Muscle of leg (tissue), 11 donors: Measurements from ENCODE around the gene SMARCAD1. TPM values are rescaled to one million over a fixed set of nuclear protein-coding genes. Genes with fewer than 3 reads are reported as not detected.

ENCODE experiments used
- DNase-seq: peaks from one replicate; pipeline ENCODE4 v3.0.0; 2013
- H3K27ac ChIP-seq: one replicate; pipeline ENCODE4 v1.5.1; 2013; ENCODE audit warnings: mild to moderate bottlenecking, low read length, control low read depth
- H3K27me3 ChIP-seq: one replicate; pipeline ENCODE4 v1.6.1; 2013; ENCODE audit warnings: low read length; ENCODE audit not compliant: control insufficient read depth, insufficient read depth
- H3K36me3 ChIP-seq: one replicate; pipeline ENCODE4 v1.6.1; 2013; ENCODE audit warnings: low read length; ENCODE audit not compliant: control insufficient read depth, insufficient read depth
- H3K4me1 ChIP-seq: one replicate; pipeline ENCODE4 v1.6.1; 2013; ENCODE audit warnings: low read length; ENCODE audit not compliant: control insufficient read depth, insufficient read depth
- H3K4me3 ChIP-seq: one replicate; pipeline ENCODE4 v1.5.1; 2013; ENCODE audit warnings: low read length, control low read depth
- H3K9me3 ChIP-seq: replicated peaks from 2 replicates; pipeline ENCODE4 v1.6.1; 2013; ENCODE audit warnings: low read depth, low read length; ENCODE audit not compliant: control insufficient read depth
- WGBS: methylation state at CpG from one replicate; pipeline ENCODE4 v1.1.5; 2013; ENCODE audit warnings: missing lambda C conversion rate; ENCODE audit not compliant: insufficient coverage; 5-methylcytosine and 5-hydroxymethylcytosine counted together
- polyA plus RNA-seq, 8 donors: library from polyadenylated mRNA; unstranded; fragments of 120-200 nt; gene quantifications; one replicate each; pipeline versions ENCODE4 v1.2.1 to v1.2.3, GENCODE V29; 2013; ENCODE audit warnings: inconsistent platforms in 1 of 8, low replicate concordance in 1 of 8; ENCODE audit not compliant: insufficient read length in 8 of 8, insufficient read depth in 1 of 8
- total RNA-seq: library from RNA; stranded (reverse); fragments of 120-200 nt; gene quantifications from one replicate; pipeline ENCODE4 v1.2.4, GENCODE V29; 2013

Gene SMARCAD1
- total and polyA plus RNA-seq, 9 donors = 21.7 to 37.6 (median 30.0) TPM

DNA sequence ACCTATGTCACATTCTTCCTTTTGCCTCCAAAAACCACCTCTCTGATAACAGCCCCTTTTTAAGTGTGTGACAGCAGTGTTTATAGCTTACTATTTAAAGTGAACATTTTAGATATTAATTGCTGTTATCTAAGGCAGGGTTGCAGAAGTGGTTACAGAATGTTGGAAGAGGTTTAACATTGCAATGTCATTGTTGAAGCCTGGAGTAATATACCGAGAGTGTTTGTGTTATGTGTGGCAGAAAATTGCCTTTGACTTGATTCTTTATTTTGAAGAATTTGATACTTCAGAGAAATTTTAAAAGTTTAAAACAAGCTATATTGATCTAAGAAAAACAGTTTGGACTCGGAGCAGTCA is 37.1 kb downstream of the SMARCAD1 start:
- no CpG with 5 or more reads among the region's 2 CpGs for WGBS
- no peak for DNase-seq
- no peaks in the 10 kb centered on the region for H3K4me1 ChIP-seq
- H3K27me3 ChIP-seq = no peaks in the 10 kb centered on the region
- H3K27ac ChIP-seq = no peak overlapping the region
- H3K4me3 ChIP-seq = no peak overlapping the region
- no peaks in the 10 kb centered on the region for H3K9me3 ChIP-seq
- H3K36me3 ChIP-seq = peaks cover 36% of the 10 kb centered on the region

- H3K4me3 ChIP-seq = no peak overlapping the region
- H3K4me1 ChIP-seq = no peaks in the 10 kb centered on the region
- H3K9me3 ChIP-seq = no peaks in the 10 kb centered on the region
- H3K27me3 ChIP-seq = no peaks in the 10 kb centered on the region
- H3K27ac ChIP-seq = no peak overlapping the region
- DNase-seq = no peak
- H3K36me3 ChIP-seq = peaks cover 15% of the 10 kb centered on the region
These were observed 43.4 kb downstream of the SMARCAD1 start for GRCh38 chr4:94251094-94251493.

DNA sequence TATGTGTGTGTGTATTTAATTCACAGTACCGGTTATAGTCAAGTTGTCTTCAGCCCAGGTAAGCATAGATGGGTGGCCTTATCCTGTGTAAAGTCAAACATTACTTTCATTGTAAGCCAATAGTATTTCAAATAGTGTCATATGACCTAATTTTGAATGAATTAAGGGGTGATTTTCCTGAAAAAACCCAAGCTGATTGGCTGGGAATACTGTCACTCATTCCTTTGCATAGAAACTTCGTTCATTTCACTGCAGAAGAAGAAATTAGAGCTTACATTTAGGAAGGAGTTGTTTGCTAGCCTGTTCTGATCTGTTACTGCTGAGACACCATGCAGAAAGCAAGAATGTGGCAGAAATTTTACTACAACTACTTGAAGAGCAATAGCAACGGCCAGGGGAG is 45.4 kb downstream of the SMARCAD1 start:
- peaks cover 11% of the 10 kb centered on the region for H3K36me3 ChIP-seq
- no peaks in the 10 kb centered on the region for H3K4me1 ChIP-seq
- H3K4me3 ChIP-seq = no peak overlapping the region
- no peak overlapping the region for H3K27ac ChIP-seq
- DNase-seq = no peak
- no peaks in the 10 kb centered on the region for H3K9me3 ChIP-seq
- no peaks in the 10 kb centered on the region for H3K27me3 ChIP-seq
- 75% methylated on average over 1 of the region's 3 CpGs for WGBS

GRCh38 chr4:94256144-94256783 is 48.6 kb downstream of the SMARCAD1 start:
- Histone ChIP-seq H3K36me3 (peaks cover 14% of the 10 kb centered on the region), H3K9me3 (no peaks in the 10 kb centered on the region)
- WGBS = 90% methylated on average over 2 of the region's 8 CpGs

GRCh38 chr4:94256828-94257227 is 49.2 kb downstream of the SMARCAD1 start:
- no peaks in the 10 kb centered on the region for H3K4me1 ChIP-seq
- no peak overlapping the region for H3K27ac ChIP-seq
- H3K9me3 ChIP-seq = no peaks in the 10 kb centered on the region
- peaks cover 14% of the 10 kb centered on the region for H3K36me3 ChIP-seq
- H3K27me3 ChIP-seq = no peaks in the 10 kb centered on the region
- no peak overlapping the region for H3K4me3 ChIP-seq
- DNase-seq = no peak

More at GRCh38 chr4:94256144-94256783, 48.6 kb downstream of the SMARCAD1 start:
- Histone ChIP-seq H3K27me3 (no peaks in the 10 kb centered on the region), H3K27ac (no peak overlapping the region), H3K4me3 (no peak overlapping the region), H3K4me1 (no peaks in the 10 kb centered on the region)
- no peak for DNase-seq

DNA sequence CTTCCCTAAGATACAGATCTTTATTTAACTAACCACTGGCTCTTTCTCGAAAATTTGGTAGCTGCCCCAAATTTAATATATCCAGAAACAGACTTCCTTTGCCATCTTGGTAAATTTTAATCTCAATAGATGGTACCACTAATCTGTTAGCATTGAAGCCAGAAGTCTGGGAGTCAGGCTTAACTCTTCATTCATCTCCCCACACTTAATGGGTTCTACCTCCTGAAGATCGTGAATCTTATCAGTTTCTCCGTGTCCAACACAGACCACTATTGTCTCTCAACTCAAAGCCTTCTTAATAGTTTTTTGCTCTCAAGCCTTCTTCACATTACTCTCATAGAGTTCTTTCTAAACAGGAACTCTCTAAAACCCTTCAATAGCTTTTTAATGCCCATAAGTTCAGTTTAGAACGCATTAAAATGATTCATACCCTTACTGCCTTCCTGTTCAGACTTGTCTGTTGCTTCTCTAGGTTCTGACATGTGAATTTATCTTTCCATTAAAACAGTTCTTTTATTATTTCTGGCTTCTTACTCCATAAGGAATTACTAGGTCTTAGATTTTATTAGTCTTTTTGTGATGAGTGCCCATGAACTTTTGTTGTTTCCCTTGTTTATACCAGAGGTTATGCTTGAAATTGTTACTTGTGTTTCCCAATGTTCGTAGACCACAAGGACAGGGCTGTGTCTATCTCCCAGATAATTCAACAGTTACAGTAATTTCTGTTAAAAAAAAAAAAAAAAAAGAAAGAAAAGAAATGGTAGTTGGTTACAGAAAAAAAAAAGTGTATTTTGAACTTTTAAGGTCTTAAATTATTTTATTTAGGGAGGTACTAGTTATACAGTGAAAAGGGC is 54.7 kb downstream of the SMARCAD1 start:
- no peak for DNase-seq
- WGBS = 73% methylated on average over 2 of the region's 5 CpGs
- no peaks in the 10 kb centered on the region for H3K9me3 ChIP-seq
- H3K27ac ChIP-seq = no peak overlapping the region
- H3K4me1 ChIP-seq = no peaks in the 10 kb centered on the region
- H3K27me3 ChIP-seq = no peaks in the 10 kb centered on the region
- H3K36me3 ChIP-seq = peaks cover 6% of the 10 kb centered on the region
- H3K4me3 ChIP-seq = no peak overlapping the region

DNA sequence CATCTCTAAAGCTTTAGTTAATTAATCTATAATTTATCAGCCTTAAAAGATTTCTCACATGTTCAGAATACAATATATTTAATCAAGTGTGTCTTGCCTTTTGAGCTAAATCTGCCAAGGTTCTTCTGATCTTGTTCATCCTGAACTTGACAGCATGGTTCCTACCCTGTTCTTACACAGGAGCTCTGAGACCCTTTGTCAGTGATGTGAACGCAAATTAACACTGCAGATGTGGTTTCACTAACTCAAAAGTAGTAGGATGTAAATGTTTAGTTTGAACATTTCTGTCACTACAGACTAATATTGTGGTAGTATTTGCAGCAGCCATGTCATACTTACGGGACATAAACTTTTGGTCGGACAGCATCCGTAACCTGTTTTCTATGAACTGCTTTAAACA is 59.4 kb downstream of the SMARCAD1 start:
- H3K36me3 ChIP-seq = peaks cover 7% of the 10 kb centered on the region
- H3K27me3 ChIP-seq = no peaks in the 10 kb centered on the region
- H3K4me3 ChIP-seq = no peak overlapping the region
- WGBS = 100% methylated on average over 2 of the region's 4 CpGs
- no peak for DNase-seq
- H3K9me3 ChIP-seq = no peaks in the 10 kb centered on the region
- no peak overlapping the region for H3K27ac ChIP-seq
- no peaks in the 10 kb centered on the region for H3K4me1 ChIP-seq

GRCh38 chr4:94271248-94271647 is 63.6 kb downstream of the SMARCAD1 start:
- no peaks in the 10 kb centered on the region for H3K4me1 ChIP-seq
- H3K36me3 ChIP-seq = peaks cover 7% of the 10 kb centered on the region
- DNase-seq = no peak
- no CpG with 5 or more reads among the region's 2 CpGs for WGBS
- H3K4me3 ChIP-seq = no peak overlapping the region
- H3K9me3 ChIP-seq = no peaks in the 10 kb centered on the region
- H3K27me3 ChIP-seq = no peaks in the 10 kb centered on the region
- no peak overlapping the region for H3K27ac ChIP-seq

DNA sequence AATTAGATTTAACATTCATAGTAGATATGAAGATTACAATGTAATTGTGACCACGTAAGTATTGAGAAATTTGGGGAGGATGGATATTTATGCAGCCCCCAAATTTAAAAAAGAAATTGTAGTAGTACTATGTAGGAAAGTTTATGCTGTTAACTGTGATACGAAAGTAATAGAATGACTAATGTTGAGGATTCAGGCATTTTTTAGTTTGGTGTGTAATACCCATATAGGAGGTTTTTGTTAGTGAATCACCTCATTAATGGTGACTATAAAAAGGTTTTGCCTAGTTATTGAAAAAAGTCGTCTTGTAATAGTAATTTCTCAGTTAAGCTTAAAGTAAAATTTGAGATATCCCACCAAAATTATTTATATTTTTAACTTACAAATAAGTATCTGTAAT is 67.2 kb downstream of the SMARCAD1 start:
- no CpG with 5 or more reads among the region's 3 CpGs for WGBS
- peaks cover 18% of the 10 kb centered on the region for H3K36me3 ChIP-seq
- no peak overlapping the region for H3K27ac ChIP-seq
- H3K27me3 ChIP-seq = no peaks in the 10 kb centered on the region
- H3K4me3 ChIP-seq = no peak overlapping the region
- no peak for DNase-seq
- no peaks in the 10 kb centered on the region for H3K4me1 ChIP-seq
- H3K9me3 ChIP-seq = no peaks in the 10 kb centered on the region

GRCh38 chr4:94276204-94276603 is 68.5 kb downstream of the SMARCAD1 start:
- no peaks in the 10 kb centered on the region for H3K4me1 ChIP-seq
- H3K27ac ChIP-seq = no peak overlapping the region
- no peak for DNase-seq
- H3K9me3 ChIP-seq = no peaks in the 10 kb centered on the region
- WGBS = no CpG with 5 or more reads among the region's 7 CpGs
- H3K27me3 ChIP-seq = no peaks in the 10 kb centered on the region
- H3K36me3 ChIP-seq = peaks cover 19% of the 10 kb centered on the region
- no peak overlapping the region for H3K4me3 ChIP-seq
